A172 (cell line): Measurements from ENCODE around the gene DOCK2. TPM values are rescaled to one million over a fixed set of nuclear protein-coding genes. Genes with fewer than 3 reads are reported as not detected.
A peak's percentile ranks its signal among the peaks of the same experiment; 100 is the strongest.
"Not testable (repeated sequence)": the region's sequence is repeated elsewhere in the genome, so short reads cannot be mapped to it uniquely, and the experiment has no call there.

Source experiments
- DNase-seq: peaks from one replicate; pipeline ENCODE4 v3.0.0-alpha.2; 2015; ENCODE audit warnings: low spot score
- total RNA-seq: library from RNA; depleted of rRNA; stranded (reverse); fragments of >200 nt; shearing (Covaris generic); gene quantifications from 2 replicates; pipeline ENCODE4 v1.2.3, GENCODE V29; 2014

DOCK2 gene
- total RNA-seq, 1 experiment from 2014 or later: 63.1 TPM

DNA sequence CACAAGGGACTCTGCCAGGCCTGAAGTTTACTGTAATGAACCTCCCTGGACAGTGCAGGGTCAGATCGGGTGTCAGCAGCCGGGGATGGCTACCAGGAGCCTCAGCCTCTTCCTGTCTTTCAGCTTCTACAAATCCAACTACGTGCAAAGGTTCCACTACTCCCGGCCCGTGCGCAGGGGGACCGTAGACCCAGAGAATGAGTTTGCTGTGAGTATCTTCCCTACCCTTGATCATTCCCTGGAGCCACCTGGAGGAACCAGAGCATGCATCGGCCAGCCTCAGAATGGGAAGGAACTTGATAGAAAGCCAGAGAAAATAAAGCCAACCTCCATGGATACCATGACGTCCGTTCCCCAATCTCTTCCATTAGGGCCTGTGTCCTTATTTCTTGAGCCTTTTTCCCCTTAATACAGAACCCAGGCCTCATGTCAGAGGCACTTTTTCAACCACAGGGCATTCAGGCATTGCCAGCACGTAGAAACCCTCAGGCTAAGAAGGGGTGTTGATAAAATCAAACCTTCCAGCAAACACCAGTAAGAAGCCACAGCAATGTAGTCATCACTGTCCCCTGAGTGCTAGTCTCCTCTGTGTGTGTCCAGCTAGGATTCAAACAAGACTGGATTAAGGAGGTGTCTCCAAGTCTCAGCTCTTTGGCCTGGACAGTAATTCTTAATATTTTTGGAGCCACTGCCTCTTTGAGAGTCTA lies 419.6 kb downstream of the DOCK2 start:
- DNase-seq: no peak

GRCh38 chr5:170057311-170057710 lies 420.2 kb downstream of the DOCK2 start:
- no peak for DNase-seq

DNA sequence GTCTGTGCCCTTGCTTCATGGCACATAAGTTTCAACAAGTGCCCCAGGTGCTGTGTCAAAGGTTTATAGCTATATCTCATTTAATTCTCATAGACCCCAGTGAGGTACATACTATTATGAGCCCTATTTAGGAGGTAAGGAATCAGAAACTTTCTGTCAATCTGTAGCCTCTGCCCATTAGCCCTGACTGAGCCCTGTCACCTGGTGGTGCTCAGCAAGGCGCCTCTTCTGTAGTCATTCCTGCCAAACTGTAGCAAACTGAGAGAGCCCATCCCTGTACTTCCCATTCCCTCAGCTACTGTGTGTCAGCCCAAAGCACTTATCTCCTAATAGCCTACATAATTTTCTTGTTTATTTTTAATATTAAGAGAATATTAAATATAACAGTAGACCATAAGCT lies 422.1 kb downstream of the DOCK2 start:
- DNase-seq: no peak

GRCh38 chr5:170067152-170067551 lies 430.1 kb downstream of the DOCK2 start:
- DNase-seq: no peak

- DNase-seq: no peak
These were observed 430.6 kb downstream of the DOCK2 start for GRCh38 chr5:170067574-170068170.

DNA sequence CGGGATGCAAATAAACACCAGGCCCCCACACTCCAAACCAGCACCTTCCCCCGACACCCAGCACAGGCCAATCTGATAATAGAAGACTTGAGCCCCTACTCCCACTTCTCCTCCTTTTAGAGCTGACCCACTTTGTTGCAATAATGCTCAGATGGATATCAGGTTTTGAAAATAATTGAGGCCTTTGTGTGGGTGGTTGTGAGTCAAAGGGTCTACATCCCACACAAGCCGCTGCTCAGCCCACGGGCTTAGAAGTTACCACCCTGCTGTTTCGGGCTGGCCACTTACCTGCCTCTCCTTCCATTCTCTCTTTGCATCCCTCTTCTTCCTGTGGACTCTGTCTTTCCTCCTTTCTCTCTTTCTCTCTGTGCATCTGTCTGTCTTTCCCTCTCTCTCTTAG lies 432.4 kb downstream of the DOCK2 start:
- no peak for DNase-seq

DNA sequence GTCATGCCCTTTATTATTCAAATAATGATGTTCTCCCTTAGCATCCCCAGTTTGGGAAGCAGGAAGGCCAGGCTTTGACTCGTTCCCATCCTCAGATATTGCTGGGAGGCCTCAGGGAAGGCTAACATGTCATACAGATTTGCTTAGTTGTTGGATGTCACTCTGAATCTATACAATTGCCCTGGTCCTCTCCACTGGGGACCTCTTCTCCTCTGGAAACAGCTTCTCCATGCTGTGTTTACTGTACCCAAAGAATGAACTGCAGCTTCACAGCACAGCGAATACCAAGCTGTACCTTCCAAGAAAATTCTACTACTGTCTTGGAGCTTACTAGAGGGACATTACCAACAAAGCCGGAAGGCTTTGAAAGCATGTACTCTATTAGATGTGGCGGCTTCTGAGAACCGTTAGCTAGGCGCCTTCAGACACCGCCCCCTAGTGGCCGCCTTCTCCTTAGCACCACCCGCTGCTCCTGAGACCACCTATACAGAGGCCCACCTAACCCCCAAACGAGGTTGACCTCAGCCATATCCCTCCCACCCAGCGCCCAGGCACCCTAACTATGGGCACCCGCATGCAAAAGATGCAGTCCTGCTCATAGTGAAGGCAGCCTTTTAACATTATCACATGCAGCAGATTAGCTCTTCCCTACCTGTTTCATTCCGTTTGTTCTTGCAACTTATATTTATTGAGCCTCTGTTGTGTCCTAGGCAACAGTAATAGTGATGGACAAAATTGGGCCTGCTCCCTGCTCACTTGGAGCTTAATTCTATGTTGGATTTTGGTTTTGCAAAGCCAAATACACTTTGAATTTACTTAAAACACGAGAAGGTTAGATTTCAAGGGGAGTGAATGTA lies 433.7 kb downstream of the DOCK2 start:
- peak; percentile 16 for DNase-seq

GRCh38 chr5:170071748-170072147 lies 434.7 kb downstream of the DOCK2 start:
- DNase-seq: no peak

DNA sequence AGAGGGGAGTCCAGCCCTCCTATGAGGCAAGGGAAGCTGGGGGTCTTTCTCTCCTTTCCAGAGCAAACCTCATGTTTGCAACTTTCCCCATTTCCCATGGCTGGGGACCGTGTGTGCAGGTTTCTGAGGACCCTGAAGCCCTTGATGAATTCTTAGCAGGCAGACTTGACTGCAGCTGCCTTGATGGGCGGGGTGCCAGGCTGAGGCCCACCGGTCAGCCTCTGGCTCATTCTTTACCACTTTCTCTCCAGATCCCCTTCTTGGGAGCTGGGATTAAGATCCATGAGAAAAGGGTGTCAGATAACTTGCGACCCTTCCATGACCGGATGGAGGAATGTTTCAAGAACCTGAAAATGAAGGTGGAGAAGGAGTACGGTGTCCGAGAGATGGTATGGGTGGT lies 438.6 kb downstream of the DOCK2 start:
- DNase-seq: no peak

DNA sequence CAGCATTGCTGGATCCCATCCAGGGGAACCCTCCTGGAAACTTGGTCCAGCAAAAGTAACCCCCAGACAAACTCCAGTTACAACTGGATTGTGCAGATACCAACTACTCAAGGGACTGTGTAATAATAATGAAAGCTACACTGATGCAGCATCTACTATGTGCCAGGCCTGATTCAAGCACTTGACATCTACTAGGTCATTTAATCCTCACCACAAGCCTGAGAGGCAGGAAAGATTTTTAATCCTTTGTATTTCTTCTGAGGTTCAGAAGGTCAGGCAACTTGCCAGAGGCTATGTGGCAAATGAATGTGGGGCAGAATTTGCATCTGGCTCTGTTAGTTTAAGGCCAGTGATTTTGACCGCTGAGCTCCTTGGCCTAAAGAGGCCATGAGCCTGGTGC lies 439.1 kb downstream of the DOCK2 start:
- DNase-seq: peak; percentile 7

DNA sequence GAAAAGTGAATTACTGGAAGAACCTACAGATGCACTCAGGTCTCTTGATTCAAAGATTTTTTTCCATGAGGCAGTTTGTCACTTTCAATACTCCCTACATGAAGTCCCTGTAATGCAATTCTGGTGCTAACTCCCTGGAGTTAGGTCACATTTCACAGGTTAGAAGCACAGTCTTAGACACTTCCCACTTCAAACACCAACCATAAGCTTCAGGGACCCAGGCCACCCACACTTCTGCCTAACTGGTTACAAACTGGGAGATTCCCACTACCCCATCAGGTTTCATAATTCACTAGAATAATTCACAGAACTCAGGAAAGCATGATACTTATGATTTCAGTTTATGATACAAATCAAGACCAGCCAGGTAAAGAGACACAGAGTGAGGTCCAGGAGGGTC lies 439.7 kb downstream of the DOCK2 start:
- DNase-seq: no peak

- DNase-seq: no peak
These were observed 440.5 kb downstream of the DOCK2 start for GRCh38 chr5:170077526-170077925.

GRCh38 chr5:170078458-170078857 lies 441.4 kb downstream of the DOCK2 start:
- DNase-seq: no peak

DNA sequence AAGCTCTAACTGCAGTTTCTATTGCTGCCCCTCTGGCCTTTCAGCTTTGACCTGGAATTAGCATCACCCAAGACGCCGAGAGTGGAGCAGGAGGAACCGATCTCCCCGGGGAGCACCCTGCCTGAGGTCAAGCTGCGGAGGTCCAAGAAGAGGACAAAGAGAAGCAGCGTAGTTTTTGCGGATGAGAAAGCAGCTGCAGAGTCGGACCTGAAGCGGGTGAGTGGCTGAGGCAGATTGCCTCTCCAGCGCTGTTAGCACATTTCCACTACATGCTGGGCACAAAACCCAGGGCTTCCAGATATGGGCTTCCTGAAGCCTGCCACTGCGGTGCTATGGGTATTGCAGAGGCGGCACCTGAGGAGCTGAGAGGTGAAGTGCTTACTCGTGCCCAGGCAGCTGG lies 441.9 kb downstream of the DOCK2 start:
- DNase-seq: no peak

GRCh38 chr5:170080217-170080616 lies 443.1 kb downstream of the DOCK2 start:
- no peak for DNase-seq

DNA sequence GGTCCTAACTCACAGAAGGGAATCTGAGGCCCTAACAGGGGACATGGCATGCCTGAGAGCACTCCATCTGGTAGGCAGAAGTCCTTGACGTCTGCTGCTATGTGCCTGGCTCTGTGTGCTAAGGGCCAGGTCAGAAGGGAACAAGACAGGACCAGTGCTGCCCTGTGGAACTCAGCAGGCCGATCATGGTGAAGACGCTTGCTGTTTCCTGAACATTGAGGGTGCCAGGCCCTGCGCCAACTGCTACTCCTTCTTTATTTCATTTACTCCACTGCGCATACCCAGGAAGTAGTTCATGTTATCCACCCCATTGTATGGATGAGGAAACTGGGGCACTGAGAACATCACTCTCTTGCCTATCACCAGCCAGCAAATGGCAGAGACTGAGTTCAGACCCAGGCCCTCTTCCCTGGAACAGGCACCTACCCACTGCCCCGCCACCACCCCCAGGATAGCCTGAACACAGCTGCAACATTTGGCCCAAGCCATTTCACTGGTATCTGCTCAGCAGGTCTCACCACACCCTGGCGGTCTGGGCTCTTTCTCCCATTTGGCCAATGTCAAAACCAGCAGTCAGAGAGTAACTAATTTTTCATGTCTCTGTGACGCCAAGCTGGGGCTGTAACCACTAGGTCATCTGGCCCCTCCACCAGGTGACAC lies 443.8 kb downstream of the DOCK2 start:
- no peak for DNase-seq

DNA sequence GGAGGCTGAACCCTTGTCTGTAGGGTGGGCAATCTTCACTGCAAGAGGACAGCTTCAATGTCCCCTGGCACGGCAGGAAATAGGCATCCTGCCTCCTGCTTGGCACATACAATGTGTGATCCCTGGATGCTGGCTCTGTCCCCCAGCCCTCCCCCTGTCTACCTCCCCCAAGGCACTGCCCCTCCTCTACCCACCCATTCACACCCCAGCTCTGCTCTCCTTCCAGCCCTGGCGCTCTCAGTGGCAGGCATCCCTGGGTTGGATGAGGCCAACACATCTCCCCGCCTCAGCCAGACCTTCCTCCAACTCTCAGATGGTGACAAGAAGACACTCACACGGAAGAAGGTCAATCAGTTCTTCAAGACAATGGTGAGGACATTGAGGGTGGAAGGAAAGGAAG lies 444.5 kb downstream of the DOCK2 start:
- DNase-seq: no peak

- DNase-seq: no peak
These were observed 445.6 kb downstream of the DOCK2 start for GRCh38 chr5:170082701-170083100.

DNA sequence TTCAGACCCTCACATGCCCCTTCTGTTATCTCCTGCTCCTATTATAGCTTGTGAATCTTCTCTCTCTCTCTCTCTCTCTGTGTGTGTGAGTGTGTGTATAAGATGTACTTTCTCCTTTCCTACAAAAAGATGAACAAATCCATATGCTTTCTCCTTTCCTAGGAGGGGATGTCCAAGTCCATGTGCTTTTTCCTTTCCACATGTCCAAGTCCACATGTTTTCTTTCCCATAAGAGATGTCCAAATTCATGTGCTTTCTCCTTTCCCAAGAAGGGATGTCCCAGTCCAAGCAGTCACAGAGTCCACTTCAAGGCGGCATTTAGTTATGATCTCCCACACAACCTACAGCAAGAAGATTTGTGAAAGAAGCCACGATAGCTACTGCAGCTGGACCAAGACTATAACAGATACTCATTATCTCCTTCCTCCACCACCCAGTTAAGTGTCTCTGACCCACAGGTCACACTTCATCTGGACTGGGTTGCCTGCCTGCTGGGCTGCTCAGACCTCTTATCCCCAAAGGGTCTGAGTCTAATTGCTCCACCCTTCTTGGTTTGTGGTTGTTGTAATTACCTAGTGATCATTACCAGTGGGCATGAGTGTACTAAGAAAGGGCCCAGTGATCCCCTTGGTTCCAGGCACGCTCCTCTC lies 450.2 kb downstream of the DOCK2 start:
- DNase-seq: no peak

DNA sequence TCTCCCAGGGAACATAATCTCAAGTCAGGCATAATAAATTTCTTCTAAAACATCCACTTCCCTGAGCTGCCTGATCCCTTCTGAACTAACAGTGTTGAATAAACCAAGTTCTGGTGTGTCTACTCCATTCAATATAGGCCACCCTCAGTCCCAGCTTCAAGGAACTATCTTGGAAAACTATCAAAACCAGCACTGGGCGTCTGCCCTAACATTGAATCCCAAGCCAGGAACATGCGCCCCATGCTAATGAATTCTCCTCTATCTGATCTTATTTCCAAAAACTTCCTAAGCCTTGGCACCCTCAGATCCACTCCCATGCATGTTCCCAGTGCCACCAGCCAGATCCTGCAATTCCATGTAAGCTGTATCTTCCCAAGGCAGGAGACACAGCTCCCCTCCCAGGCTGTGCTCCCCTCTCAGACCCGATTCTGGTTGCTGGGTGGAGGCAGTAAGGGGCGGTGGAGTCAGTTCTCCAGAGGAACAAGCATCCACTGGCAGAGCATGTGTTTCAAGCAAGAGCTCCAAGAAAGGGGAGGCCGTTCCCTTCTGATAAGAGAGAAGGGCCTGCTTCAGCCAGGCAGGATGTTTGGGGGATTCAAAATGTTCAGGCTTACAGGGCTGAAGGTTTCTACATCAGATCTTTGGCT lies 455.5 kb downstream of the DOCK2 start:
- no peak for DNase-seq

DNA sequence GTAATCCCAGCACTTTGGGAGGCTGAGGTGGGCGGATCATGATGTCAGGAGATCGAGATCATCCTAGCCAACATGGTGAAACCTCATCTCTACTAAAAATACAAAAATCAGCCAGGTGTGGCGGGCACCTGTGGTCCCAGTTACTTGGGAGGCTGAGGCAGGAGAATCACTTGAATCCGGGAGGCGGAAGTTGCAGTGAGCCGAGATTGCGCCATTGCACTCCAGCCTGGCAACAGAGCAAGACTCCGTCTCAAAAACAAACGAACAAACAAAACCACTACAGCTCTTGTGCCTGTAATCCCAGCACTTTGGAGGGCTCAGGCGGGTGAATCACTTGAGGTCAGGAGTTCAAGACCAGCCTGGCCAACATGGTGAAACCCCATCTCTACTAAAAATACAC lies 457.3 kb downstream of the DOCK2 start:
- DNase-seq: not testable (repeated sequence)
